ENCODE results near the gene AMPD2.

The AMPD2 gene

DNA sequence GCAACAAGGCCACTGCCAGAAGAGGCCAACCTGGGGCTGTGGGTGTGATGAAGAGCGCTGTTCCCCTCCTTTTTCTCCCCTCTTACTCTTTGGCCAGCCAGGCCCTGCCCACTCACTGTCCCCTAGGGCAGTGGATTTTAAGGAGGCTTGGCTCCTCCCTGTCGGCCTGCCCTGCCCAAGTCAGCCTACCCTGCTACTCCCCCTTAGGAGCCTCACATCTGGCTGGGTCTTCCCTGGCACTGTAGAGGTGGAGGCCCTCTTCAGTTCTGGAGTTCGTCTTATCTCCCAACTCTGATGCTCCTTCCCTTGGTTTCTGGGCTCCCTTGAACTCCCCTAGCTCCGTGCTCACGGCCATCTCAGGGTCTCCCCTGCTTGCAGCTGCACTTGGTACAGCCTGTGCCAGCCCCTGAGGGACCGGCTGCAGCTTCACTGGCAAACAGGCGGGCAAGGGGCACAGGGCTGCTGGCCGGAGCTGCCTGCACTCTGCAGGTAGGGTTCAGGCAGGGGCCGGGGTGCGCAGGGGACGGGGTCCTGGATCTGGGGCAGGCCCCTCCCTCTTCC is 4.0 kb downstream of the AMPD2 start:
- Mint-ChIP-seq H3K4me3 (peak overlapping the region; percentile 76), H3K9me3 (no peaks in the 10 kb centered on the region), H3K27me3 (no peaks in the 10 kb centered on the region), H3K27ac (peak overlapping the region; percentile 88), H3K4me1 (peaks cover 47% of the 10 kb centered on the region), H3K36me3 (no peaks in the 10 kb centered on the region)

DNA sequence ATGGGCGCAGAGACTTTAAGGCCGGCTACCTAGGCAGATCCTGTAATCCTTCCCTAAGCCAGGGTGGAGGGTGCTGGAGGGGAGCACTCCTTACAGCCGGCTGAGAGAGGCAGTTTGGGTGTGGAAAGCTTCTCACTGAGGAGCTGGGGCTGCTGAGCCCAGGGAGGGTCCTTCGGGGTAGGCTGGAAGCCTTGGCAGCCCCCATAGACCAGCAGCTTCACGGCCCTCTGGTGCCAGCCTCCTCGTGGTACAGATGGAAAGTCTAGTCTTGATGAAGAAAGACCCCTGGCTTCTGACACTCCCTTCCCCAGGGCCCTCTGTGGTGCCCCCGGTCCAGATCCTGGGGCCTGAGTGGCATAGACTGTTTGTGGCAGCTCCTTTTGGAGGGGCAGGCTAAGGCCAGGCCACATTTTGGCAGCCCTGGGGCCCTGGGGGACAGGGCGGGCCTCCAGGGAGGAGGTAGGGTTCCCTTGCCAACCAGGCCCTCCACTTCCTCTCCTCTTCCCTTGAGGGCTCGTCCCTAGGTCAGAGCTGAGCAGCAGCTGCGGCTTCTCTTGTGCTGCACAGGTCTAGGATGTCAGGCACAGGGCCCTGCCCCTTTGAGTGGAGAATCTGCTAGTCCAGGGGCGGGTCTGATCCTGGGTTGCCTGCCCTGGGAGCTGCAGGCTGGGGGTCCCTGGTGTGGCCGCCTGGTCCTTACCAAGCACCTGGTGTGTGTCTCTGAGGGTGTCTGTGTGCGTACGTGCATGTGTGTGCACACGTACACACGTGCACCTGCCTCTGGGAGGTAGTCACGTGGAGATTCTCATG is 4.8 kb downstream of the AMPD2 start:
- H3K4me3 Mint-ChIP-seq, result peak overlapping the region; percentile 23
- no peaks in the 10 kb centered on the region for H3K27me3 Mint-ChIP-seq
- no peaks in the 10 kb centered on the region for H3K9me3 Mint-ChIP-seq
- peaks cover 40% of the 10 kb centered on the region for H3K4me1 Mint-ChIP-seq
- H3K36me3 Mint-ChIP-seq, result peaks cover under 1% of the 10 kb centered on the region
- H3K27ac Mint-ChIP-seq, result peak overlapping the region; percentile 51

GRCh38 chr1:109625176-109625575 is 5.5 kb downstream of the AMPD2 start:
- Mint-ChIP-seq H3K9me3 (no peaks in the 10 kb centered on the region), H3K27me3 (no peaks in the 10 kb centered on the region), H3K4me1 (peaks cover 38% of the 10 kb centered on the region), H3K36me3 (peaks cover 5% of the 10 kb centered on the region), H3K4me3 (no peak overlapping the region), H3K27ac (no peak overlapping the region)

DNA sequence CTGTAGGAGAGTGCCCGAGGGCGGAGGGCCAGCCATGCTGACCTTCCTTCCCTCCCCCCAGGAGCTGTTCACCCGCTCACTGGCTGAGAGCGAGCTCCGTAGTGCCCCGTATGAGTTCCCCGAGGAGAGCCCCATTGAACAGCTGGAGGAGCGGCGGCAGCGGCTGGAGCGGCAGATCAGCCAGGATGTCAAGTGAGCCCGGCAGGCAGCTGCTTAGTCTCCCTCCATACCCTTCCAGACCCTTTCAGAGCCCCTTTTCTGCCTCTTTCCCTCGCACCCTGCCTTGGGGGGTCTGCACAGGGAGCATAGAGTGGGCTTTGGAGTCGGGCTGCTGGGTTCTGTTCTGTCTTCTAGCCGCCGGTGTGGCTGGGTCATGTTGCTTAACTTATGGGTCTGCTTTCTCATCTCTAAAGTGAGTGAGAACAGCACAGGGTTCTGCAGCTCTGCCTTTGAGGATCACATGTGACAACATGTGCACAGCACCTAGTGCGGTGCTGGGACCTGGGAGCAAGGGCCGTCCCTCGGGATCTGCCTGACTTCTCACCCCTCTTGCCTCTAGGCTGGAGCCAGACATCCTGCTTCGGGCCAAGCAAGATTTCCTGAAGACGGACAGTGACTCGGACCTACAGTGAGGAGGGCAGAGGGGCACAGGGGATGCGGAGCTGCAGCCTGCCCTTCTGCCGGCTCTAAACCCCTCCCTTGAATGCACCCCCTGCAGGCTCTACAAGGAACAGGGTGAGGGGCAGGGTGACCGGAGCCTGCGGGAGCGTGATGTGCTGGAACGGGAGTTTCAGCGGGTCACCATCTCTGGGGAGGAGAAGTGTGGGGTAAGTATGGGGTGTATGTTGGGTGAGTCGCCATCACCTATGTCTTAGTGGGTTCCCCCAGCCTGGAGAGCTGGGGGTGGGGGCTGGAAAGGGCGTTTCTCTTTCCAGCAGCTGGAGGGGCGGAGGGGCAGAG is 6.2 kb downstream of the AMPD2 start:
- Mint-ChIP-seq H3K27me3 (no peaks in the 10 kb centered on the region), H3K36me3 (peaks cover 5% of the 10 kb centered on the region), H3K9me3 (no peaks in the 10 kb centered on the region), H3K4me3 (no peak overlapping the region), H3K27ac (no peak overlapping the region), H3K4me1 (peaks cover 38% of the 10 kb centered on the region)

GRCh38 chr1:109626682-109627408 is 7.2 kb downstream of the AMPD2 start:
- Mint-ChIP-seq H3K4me3 (no peak overlapping the region), H3K27me3 (no peaks in the 10 kb centered on the region), H3K4me1 (peaks cover 33% of the 10 kb centered on the region), H3K36me3 (peaks cover 6% of the 10 kb centered on the region), H3K27ac (no peak overlapping the region), H3K9me3 (no peaks in the 10 kb centered on the region)

GRCh38 chr1:109627692-109628399 is 8.2 kb downstream of the AMPD2 start:
- Mint-ChIP-seq H3K4me1 (peaks cover 23% of the 10 kb centered on the region), H3K36me3 (peaks cover 6% of the 10 kb centered on the region), H3K27me3 (no peaks in the 10 kb centered on the region), H3K9me3 (no peaks in the 10 kb centered on the region), H3K27ac (no peak overlapping the region), H3K4me3 (no peak overlapping the region)

DNA sequence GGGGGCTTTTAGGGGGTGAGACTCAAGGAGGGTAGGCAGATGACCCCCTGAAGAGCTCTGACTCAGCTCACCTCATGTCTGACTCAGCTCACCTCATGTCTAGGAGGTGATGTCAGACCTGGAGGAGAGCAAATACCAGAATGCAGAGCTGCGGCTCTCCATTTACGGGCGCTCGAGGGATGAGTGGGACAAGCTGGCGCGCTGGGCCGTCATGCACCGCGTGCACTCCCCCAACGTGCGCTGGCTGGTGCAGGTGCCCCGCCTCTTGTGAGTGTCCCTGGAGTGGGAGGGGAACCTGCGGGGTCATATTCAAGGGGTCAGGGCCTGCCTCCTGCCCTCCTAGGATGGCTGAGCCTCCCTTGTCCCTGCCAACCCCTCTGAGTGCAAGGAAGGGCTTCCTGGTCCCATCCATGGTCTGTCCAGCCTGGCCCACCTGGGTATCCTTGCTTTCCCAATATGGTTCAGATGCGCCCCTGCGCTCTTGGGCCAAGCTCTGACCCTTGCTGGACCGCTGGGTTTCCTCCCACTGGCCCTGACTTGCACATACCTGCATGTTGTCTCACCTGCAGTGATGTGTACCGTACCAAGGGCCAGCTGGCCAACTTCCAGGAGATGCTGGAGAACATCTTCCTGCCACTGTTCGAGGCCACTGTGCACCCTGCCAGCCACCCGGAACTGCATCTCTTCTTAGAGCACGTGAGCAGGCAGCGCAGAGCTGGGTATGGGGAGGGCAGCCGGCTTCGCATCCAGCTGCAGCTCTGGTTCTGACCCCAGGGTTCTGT is 9.1 kb downstream of the AMPD2 start:
- Mint-ChIP-seq H3K9me3 (no peaks in the 10 kb centered on the region), H3K27me3 (no peaks in the 10 kb centered on the region), H3K36me3 (peaks cover 6% of the 10 kb centered on the region), H3K4me3 (no peak overlapping the region), H3K27ac (no peak overlapping the region), H3K4me1 (peaks cover 14% of the 10 kb centered on the region)

- no peak overlapping the region for H3K4me3 Mint-ChIP-seq
- peaks cover 12% of the 10 kb centered on the region for H3K4me1 Mint-ChIP-seq
- H3K36me3 Mint-ChIP-seq, result peaks cover 6% of the 10 kb centered on the region
- H3K27ac Mint-ChIP-seq, result no peak overlapping the region
- H3K9me3 Mint-ChIP-seq, result no peaks in the 10 kb centered on the region
- H3K27me3 Mint-ChIP-seq, result no peaks in the 10 kb centered on the region
Measured at GRCh38 chr1:109629372-109630030, 9.9 kb downstream of the AMPD2 start.

DNA sequence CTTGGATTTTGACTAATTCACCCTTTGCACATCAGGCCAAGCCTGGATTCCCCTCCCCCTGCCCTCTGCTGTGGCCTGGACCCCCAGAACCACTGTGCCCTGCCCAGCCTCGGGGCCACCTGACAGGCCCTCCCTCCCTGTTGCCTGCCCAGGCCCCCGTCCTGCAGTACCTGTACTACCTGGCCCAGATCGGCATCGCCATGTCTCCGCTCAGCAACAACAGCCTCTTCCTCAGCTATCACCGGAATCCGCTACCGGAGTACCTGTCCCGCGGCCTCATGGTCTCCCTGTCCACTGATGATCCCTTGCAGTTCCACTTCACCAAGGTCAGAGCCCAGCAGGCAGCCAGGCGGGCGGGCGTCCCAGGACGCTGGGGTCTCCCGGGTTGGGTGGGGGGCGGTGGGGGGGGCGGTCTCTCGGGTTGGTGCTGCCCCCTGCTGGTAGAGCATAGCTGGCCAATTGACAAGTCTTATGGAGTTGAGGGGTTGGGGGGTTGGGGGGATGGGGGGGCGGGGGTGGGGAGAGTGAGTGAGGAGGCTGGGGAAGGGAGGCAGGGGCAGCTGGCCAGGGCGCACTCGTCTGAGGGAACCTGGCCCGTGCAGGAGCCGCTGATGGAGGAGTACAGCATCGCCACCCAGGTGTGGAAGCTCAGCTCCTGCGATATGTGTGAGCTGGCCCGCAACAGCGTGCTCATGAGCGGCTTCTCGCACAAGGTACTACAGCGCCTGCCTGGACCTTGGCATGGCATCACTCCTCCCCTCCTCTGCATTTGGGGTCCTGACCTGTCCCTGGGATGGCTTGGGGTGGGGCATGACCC is 10.7 kb downstream of the AMPD2 start:
- H3K9me3 Mint-ChIP-seq, result no peaks in the 10 kb centered on the region
- H3K36me3 Mint-ChIP-seq, result peaks cover 6% of the 10 kb centered on the region
- H3K4me3 Mint-ChIP-seq, result no peak overlapping the region
- peaks cover 15% of the 10 kb centered on the region for H3K4me1 Mint-ChIP-seq
- H3K27ac Mint-ChIP-seq, result no peak overlapping the region
- H3K27me3 Mint-ChIP-seq, result no peaks in the 10 kb centered on the region

- Mint-ChIP-seq H3K4me1 (peaks cover 15% of the 10 kb centered on the region), H3K27ac (no peak overlapping the region), H3K4me3 (no peak overlapping the region), H3K9me3 (no peaks in the 10 kb centered on the region), H3K27me3 (no peaks in the 10 kb centered on the region), H3K36me3 (peaks cover 6% of the 10 kb centered on the region)
Measured at GRCh38 chr1:109630898-109631512, 11.4 kb downstream of the AMPD2 start.

DNA sequence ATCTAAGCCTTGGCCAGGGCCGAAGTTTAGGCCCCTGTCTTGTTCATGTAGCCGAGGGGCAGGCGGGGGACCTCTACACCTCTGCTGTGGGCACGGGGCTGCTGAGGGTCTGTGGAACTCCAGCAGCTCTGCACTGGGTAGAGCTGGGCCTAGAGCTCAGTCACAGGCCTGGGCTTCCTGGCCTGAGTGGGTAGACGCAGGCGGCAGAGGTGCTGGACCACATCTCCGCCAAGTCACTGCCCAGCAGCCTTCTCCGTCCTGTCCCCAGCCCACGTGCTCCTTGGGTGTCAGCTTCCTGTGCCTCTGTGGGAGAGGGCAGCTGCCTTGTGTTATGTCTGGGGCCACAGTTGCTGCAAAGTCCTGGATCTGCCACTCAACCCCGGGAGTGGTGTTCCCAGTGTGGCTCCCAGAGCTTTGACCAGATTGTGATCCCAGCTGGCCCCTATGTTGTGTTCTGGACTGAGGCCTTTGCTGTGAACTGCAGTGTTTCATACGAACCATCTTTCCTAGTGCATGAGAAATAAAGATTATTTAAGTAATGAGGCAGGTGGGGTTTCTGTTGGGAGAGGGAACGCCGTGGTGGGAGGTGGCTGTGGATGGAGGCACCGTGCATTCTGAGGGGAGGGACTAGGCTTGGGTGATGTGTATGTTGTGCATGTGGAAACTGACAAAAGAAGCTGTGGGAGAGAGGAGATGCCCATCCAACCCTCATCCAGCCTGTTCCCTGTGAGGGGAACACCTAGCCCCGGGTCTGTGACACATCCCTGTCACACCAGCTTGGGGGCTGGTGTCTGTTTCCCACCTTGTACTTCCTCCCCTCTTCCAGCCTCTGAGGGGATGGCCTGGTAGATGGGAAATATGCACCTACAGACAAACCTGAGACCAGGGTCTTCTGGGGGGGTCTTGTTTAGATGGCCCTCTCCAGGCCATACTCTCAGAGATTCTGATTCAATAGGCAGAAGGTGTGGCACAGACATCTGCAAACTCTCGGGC is 12.2 kb downstream of the AMPD2 start:
- H3K9me3 Mint-ChIP-seq, result no peaks in the 10 kb centered on the region
- no peaks in the 10 kb centered on the region for H3K27me3 Mint-ChIP-seq
- peaks cover 6% of the 10 kb centered on the region for H3K36me3 Mint-ChIP-seq
- H3K27ac Mint-ChIP-seq, result peak overlapping the region; percentile 38
- H3K4me3 Mint-ChIP-seq, result no peak overlapping the region
- peaks cover 15% of the 10 kb centered on the region for H3K4me1 Mint-ChIP-seq
